ENCODE measurements around the gene NKG7. TPM values are rescaled to one million over a fixed set of nuclear protein-coding genes. Genes with fewer than 3 reads are reported as not detected.

NKG7 gene
- total and polyA plus RNA-seq, 2 experiments from 2014 or later: not detected

DNA sequence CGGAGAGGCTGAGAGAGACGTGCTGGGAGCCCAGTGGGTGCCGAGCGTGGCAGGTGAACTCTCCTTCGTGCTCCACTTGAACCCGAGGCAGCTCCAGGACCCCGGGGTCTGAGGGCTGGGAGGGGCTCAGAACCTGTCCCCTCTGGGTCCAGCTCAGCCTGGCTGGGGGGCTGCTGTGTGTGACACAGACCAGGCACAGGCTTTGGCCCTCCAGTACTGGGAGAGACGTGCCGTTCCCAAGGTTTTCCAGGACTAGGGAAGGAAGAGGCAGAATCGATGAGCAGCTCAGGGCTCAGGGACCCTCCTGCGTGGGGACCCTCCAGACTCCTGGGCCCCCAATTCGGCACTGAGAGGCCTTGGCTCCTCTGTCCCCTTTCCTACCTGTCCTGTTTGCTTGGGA, 42.7 kb upstream of the NKG7 start:
- TF ChIP-seq, protein P1, sequence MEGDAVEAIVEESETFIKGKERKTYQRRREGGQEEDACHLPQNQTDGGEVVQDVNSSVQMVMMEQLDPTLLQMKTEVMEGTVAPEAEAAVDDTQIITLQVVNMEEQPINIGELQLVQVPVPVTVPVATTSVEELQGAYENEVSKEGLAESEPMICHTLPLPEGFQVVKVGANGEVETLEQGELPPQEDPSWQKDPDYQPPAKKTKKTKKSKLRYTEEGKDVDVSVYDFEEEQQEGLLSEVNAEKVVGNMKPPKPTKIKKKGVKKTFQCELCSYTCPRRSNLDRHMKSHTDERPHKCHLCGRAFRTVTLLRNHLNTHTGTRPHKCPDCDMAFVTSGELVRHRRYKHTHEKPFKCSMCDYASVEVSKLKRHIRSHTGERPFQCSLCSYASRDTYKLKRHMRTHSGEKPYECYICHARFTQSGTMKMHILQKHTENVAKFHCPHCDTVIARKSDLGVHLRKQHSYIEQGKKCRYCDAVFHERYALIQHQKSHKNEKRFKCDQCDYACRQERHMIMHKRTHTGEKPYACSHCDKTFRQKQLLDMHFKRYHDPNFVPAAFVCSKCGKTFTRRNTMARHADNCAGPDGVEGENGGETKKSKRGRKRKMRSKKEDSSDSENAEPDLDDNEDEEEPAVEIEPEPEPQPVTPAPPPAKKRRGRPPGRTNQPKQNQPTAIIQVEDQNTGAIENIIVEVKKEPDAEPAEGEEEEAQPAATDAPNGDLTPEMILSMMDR (IDR thresholded peaks at IDR 0.05; ENCODE audit: poor library complexity): no peak
- no peak for TF ChIP-seq EZH2phosphoT487 (IDR thresholded peaks at IDR 0.05; ENCODE audit: low read depth, severe bottlenecking, unreplicated experiment)
- no peak for TF ChIP-seq EZH2 (IDR thresholded peaks at IDR 0.05; ENCODE audit: borderline replicate concordance)
- Histone ChIP-seq H3K27ac (no peak overlapping the region), H3K4me3 (no peak overlapping the region), H4K20me1 (ENCODE audit: insufficient read depth, poor library complexity, severe bottlenecking) (no peaks in the 10 kb centered on the region), H3K9me3 (ENCODE audit: low read depth) (no peaks in the 10 kb centered on the region), H3K9me2 (replicated peaks; ENCODE audit: insufficient read depth) (no peaks in the 10 kb centered on the region), H3K27me3 (no peaks in the 10 kb centered on the region), H2AFZ (no peak overlapping the region), H3K4me2 (no peak overlapping the region), H3K79me2 (no peaks in the 10 kb centered on the region), H3K4me1 (ENCODE audit: insufficient read depth) (no peaks in the 10 kb centered on the region), H3K36me3 (replicated peaks; ENCODE audit: insufficient read depth, low read depth) (no peaks in the 10 kb centered on the region)
- DNase-seq (ENCODE audit: low spot score): no peak
- WGBS (ENCODE audit: low lambda C conversion rate, missing lambda C conversion rate): 83% methylated on average over 9 of the region's 12 CpGs

GRCh38 chr19:51410950-51411748, 38.7 kb upstream of the NKG7 start:
- Histone ChIP-seq H3K9me3 (ENCODE audit: low read depth) (no peaks in the 10 kb centered on the region), H3K27me3 (no peaks in the 10 kb centered on the region), H3K27ac (no peak overlapping the region), H3K36me3 (replicated peaks; ENCODE audit: insufficient read depth, low read depth) (no peaks in the 10 kb centered on the region), H4K20me1 (ENCODE audit: insufficient read depth, poor library complexity, severe bottlenecking) (no peaks in the 10 kb centered on the region), H2AFZ (no peak overlapping the region), H3K4me3 (no peak overlapping the region), H3K4me1 (ENCODE audit: insufficient read depth) (no peaks in the 10 kb centered on the region), H3K4me2 (no peak overlapping the region), H3K9me2 (replicated peaks; ENCODE audit: insufficient read depth) (no peaks in the 10 kb centered on the region), H3K79me2 (no peaks in the 10 kb centered on the region)
- WGBS (ENCODE audit: low lambda C conversion rate, missing lambda C conversion rate): 91% methylated on average over 15 of the region's 15 CpGs
- TF ChIP-seq EZH2phosphoT487 (IDR thresholded peaks at IDR 0.05; ENCODE audit: low read depth, severe bottlenecking, unreplicated experiment): no peak
- TF ChIP-seq, protein P1 (IDR thresholded peaks at IDR 0.05; ENCODE audit: poor library complexity): no peak
- no peak for TF ChIP-seq EZH2 (IDR thresholded peaks at IDR 0.05; ENCODE audit: borderline replicate concordance)
- DNase-seq (ENCODE audit: low spot score): no peak

DNA sequence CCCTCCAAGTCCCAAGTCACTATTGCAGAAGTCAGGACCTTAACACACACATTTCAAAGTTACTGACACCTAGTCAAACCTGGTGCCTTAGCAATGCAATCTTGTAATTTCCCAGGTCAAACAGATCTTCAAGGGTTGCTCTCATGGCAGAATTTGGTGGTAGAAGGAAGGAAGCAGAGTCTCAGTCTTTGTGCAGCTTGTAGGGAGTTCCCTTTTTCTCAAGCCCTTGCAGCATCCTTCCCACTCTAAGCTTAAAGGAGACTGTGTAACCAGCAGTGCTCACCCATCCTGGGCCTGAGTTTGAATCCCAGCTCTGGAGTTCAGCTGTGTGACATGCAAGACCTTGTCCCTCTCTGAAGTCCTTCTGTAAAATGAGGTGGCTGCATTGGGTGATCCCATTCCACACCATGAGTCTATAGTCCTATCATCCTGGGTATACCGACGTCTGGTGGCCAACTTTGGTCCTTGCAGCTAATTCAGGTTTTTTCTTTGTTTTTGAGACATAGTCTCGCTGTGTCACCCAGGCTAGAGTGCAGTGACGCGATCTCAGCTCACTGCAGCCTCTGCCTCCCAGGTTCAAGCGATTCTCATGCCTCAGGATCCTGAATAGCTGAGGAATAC, 35.2 kb upstream of the NKG7 start:
- H3K4me2 ChIP-seq: no peak overlapping the region

More for the DNA sequence above, 35.2 kb upstream of the NKG7 start:
- DNase-seq (ENCODE audit: low spot score): peak; percentile 50
- H2AFZ ChIP-seq: no peak overlapping the region
- no peaks in the 10 kb centered on the region for H3K9me3 ChIP-seq (ENCODE audit: low read depth)
- H3K79me2 ChIP-seq: no peaks in the 10 kb centered on the region
- no peak overlapping the region for H3K27ac ChIP-seq
- TF ChIP-seq, protein P1 (IDR thresholded peaks at IDR 0.05; ENCODE audit: poor library complexity): peak; percentile 47
- TF ChIP-seq EZH2phosphoT487 (IDR thresholded peaks at IDR 0.05; ENCODE audit: low read depth, severe bottlenecking, unreplicated experiment) (no peak), EZH2 (IDR thresholded peaks at IDR 0.05; ENCODE audit: borderline replicate concordance) (no peak)
- no peaks in the 10 kb centered on the region for H3K36me3 ChIP-seq (replicated peaks; ENCODE audit: insufficient read depth, low read depth)
- H4K20me1 ChIP-seq (ENCODE audit: insufficient read depth, poor library complexity, severe bottlenecking): no peaks in the 10 kb centered on the region
- no peak overlapping the region for H3K4me3 ChIP-seq
- H3K27me3 ChIP-seq: no peaks in the 10 kb centered on the region
- WGBS (ENCODE audit: low lambda C conversion rate, missing lambda C conversion rate): 42% methylated on average over 6 of the region's 6 CpGs
- H3K4me1 ChIP-seq (ENCODE audit: insufficient read depth): no peaks in the 10 kb centered on the region
- H3K9me2 ChIP-seq (replicated peaks; ENCODE audit: insufficient read depth): no peaks in the 10 kb centered on the region
